PFSK-1 (cell line): Measurements from ENCODE around the gene TCIRG1.

Source experiments
- FOXP2 ChIP-seq: optimal IDR thresholded peaks from 2 replicates; pipeline ENCODE3; 2011; ENCODE audit warnings: borderline replicate concordance, control low read depth, inconsistent platforms; ENCODE audit not compliant: insufficient read depth; ENCODE audit errors: extremely low read length, extremely low read depth
- POLR2AphosphoS5 ChIP-seq: IDR thresholded peaks from 2 replicates; pipeline ENCODE4 v1.6.1; 2012; ENCODE audit warnings: low read depth, mild to moderate bottlenecking, control low read depth, low read length, moderate library complexity
- REST ChIP-seq, 2 experiments: IDR thresholded peaks; 2 replicates each; pipeline versions ENCODE4 v1.6.1 to v1.8.0; 2011 to 2012; ENCODE audit warnings: low read depth in 2 of 2, low read length in 2 of 2, control low read depth in 1 of 2, inconsistent platforms in 1 of 2, mild to moderate bottlenecking in 1 of 2, moderate library complexity in 1 of 2; ENCODE audit not compliant: insufficient read depth in 1 of 2
- SIN3A ChIP-seq: IDR thresholded peaks from 2 replicates; pipeline ENCODE4 v1.6.1; 2012; ENCODE audit warnings: mild to moderate bottlenecking, low read length, moderate library complexity, borderline replicate concordance; ENCODE audit not compliant: insufficient read depth
- TAF1 ChIP-seq: IDR thresholded peaks from 2 replicates; pipeline ENCODE4 v1.6.1; 2012; ENCODE audit warnings: low read length, control low read depth, borderline replicate concordance; ENCODE audit not compliant: insufficient read depth

TCIRG1 gene

DNA sequence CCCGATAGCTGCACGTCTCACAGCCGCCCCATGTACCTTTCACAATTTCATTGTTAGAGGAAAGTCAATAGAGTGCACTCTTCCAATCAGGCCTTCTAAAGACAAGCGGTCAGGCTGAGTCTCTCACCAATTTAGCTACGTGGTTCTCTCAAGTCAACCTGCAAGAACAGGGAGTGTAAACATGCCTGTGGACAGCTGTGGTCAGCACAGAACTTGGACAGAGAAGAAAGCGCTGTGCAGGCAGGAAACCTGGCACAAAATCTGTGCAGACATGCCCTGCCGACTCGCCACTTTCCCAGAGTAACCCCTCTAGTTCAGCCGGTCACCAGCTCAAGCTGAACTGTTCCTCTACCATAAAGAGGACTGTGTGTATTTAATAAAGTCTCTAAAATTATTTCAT, 42.9 kb downstream of the TCIRG1 start:
- TF ChIP-seq FOXP2 (no peak), POLR2AphosphoS5 (no peak), REST (IDR thresholded peaks at IDR 0.05; ENCODE audit: insufficient read depth in 1 of 2, low read depth in 2 of 2, low read length in 2 of 2) (no peak), TAF1 (no peak), SIN3A (no peak)

DNA sequence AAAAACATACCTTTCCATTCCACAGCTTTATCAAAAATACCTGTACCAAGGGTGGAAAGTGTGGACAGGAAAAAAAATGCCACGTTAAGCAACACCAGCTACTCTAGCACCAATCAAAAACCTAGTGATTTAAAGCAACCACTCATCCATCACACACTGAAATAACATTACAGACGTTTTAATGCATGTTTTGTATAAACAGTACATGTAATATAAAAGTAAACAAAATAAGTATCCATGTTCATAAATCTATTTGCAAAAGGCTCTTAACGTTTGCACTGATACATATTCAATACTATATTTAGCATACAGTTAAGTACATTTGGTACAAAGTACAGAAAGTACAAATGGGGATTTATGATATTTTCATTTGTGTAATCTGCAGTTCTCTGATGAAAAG, 43.7 kb downstream of the TCIRG1 start:
- TF ChIP-seq POLR2AphosphoS5 (no peak), TAF1 (no peak), SIN3A (no peak), FOXP2 (no peak), REST (IDR thresholded peaks at IDR 0.05; ENCODE audit: insufficient read depth in 1 of 2, low read depth in 2 of 2, low read length in 2 of 2) (no peak)

- TF ChIP-seq POLR2AphosphoS5 (no peak), SIN3A (no peak)
These were observed 44.7 kb downstream of the TCIRG1 start for GRCh38 chr11:68083517-68083916.

- TF ChIP-seq TAF1 (no peak), SIN3A (no peak), REST (IDR thresholded peaks at IDR 0.05; ENCODE audit: insufficient read depth in 1 of 2, low read depth in 2 of 2, low read length in 2 of 2) (no peak), POLR2AphosphoS5 (no peak), FOXP2 (no peak)
These were observed 50.9 kb downstream of the TCIRG1 start for GRCh38 chr11:68089679-68090078.

DNA sequence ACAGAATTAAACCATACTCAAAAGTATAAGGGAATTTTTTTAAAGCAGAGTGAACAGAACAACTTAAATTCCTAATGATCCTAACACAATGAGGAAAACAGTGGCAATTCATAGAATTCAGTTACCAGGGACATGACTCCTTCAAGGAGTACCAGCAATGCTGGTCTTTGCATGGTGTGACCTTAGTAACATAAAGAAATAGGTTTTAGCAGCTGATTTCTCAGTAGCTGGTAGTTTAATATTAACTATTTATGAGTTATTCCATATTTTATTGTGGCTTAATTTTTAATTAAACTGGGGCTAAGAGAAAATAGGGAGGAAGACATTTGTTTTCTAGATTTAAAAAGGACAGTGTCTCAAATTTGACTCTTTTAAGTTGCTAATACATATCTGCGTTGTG, 51.5 kb downstream of the TCIRG1 start:
- TF ChIP-seq POLR2AphosphoS5 (no peak), TAF1 (no peak), SIN3A (no peak), FOXP2 (no peak), REST (IDR thresholded peaks at IDR 0.05; ENCODE audit: insufficient read depth in 1 of 2, low read depth in 2 of 2, low read length in 2 of 2) (no peak)
